ENCODE results near the gene MAS1. TPM values are rescaled to one million over a fixed set of nuclear protein-coding genes. Genes with fewer than 3 reads are reported as not detected.
A peak's percentile ranks its signal among the peaks of the same experiment; 100 is the strongest.
"Not testable (repeated sequence)": the region's sequence is repeated elsewhere in the genome, so short reads cannot be mapped to it uniquely, and the experiment has no call there.

Gene MAS1
- total RNA-seq, 1 experiment from 2014 or later, result not detected

- no peak for DNase-seq (ENCODE audit: unreplicated experiment)
- BruUV-seq (replicated peaks), result no TSS peak
- no peak for TF ChIP-seq CTCF (IDR thresholded peaks at IDR 0.05; ENCODE audit: unreplicated experiment)
- Mint-ChIP-seq H3K4me1 (ENCODE audit: insufficient read depth, unreplicated experiment) (no peaks in the 10 kb centered on the region), H3K36me3 (ENCODE audit: insufficient read depth, unreplicated experiment) (no peaks in the 10 kb centered on the region), H3K4me3 (ENCODE audit: unreplicated experiment) (no peak overlapping the region), H3K27me3 (ENCODE audit: insufficient read depth, unreplicated experiment) (no peaks in the 10 kb centered on the region), H3K9me3 (ENCODE audit: unreplicated experiment) (peaks cover 11% of the 10 kb centered on the region), H3K27ac (ENCODE audit: low read depth, unreplicated experiment) (no peak overlapping the region)
- intact Hi-C loops (cut with micrococcal nuclease), result loop anchor here (5.0 kb wide), 1 partner anchor 362 kb away; no protein-coding TSS in a partner anchor
- ChIA-PET POLR2A (no interaction called here), CTCF (interaction anchor here (10.9 kb wide), 1 partner anchor 80 kb away, joined by 153 read pairs; no protein-coding TSS in a partner anchor)
Measured at GRCh38 chr6:159860482-159860881, 30.3 kb upstream of the MAS1 start.

- H3K4me3 Mint-ChIP-seq (ENCODE audit: unreplicated experiment), result no peak overlapping the region
- H3K36me3 Mint-ChIP-seq (ENCODE audit: insufficient read depth, unreplicated experiment), result no peaks in the 10 kb centered on the region
- CTCF ChIA-PET, result interaction anchor here (0.9 to 10.9 kb wide), 5 partner anchors 10 to 594 kb away, joined by 3 to 153 read pairs (median 4); no protein-coding TSS in a partner anchor
- H3K27ac Mint-ChIP-seq (ENCODE audit: low read depth, unreplicated experiment), result no peak overlapping the region
- H3K4me1 Mint-ChIP-seq (ENCODE audit: insufficient read depth, unreplicated experiment), result no peaks in the 10 kb centered on the region
- TF ChIP-seq CTCF (IDR thresholded peaks at IDR 0.05; ENCODE audit: unreplicated experiment), result no peak
- no TSS peak for BruUV-seq (replicated peaks)
- peaks cover 10% of the 10 kb centered on the region for H3K9me3 Mint-ChIP-seq (ENCODE audit: unreplicated experiment)
- H3K27me3 Mint-ChIP-seq (ENCODE audit: insufficient read depth, unreplicated experiment), result no peaks in the 10 kb centered on the region
- DNase-seq (ENCODE audit: unreplicated experiment), result no peak
- intact Hi-C loops (cut with micrococcal nuclease), result loop anchor here (5.0 kb wide), 1 partner anchor 360 kb away; no protein-coding TSS in a partner anchor
- POLR2A ChIA-PET, result no interaction called here
Measured at GRCh38 chr6:159862103-159862502, 28.7 kb upstream of the MAS1 start.

GRCh38 chr6:159863341-159863740 is 27.4 kb upstream of the MAS1 start:
- H3K4me1 Mint-ChIP-seq (ENCODE audit: insufficient read depth, unreplicated experiment); BruUV-seq (replicated peaks); H3K36me3 Mint-ChIP-seq (ENCODE audit: insufficient read depth, unreplicated experiment); H3K9me3 Mint-ChIP-seq (ENCODE audit: unreplicated experiment); H3K27me3 Mint-ChIP-seq (ENCODE audit: insufficient read depth, unreplicated experiment); H3K27ac Mint-ChIP-seq (ENCODE audit: low read depth, unreplicated experiment); H3K4me3 Mint-ChIP-seq (ENCODE audit: unreplicated experiment): not testable (repeated sequence)
- ChIA-PET POLR2A (interaction anchor here (0.6 to 1.2 kb wide), 6 partner anchors 52 to 179 kb away, joined by 3 to 7 read pairs (median 3); partner anchors contain the start of gene ACAT2), CTCF (interaction anchor here (0.6 to 10.9 kb wide), 42 partner anchors 8 to 854 kb away, joined by 3 to 153 read pairs (median 4); partner anchors contain the start of gene MAS1)
- peak; percentile 56 for TF ChIP-seq CTCF (IDR thresholded peaks at IDR 0.05; ENCODE audit: unreplicated experiment)
- DNase-seq (ENCODE audit: unreplicated experiment), result peak; percentile 79
- intact Hi-C loops (cut with micrococcal nuclease), result loop anchor here (1.0 to 5.0 kb wide), 7 partner anchors 78 to 671 kb away; no protein-coding TSS in a partner anchor

- Mint-ChIP-seq H3K36me3 (ENCODE audit: insufficient read depth, unreplicated experiment) (no peaks in the 10 kb centered on the region), H3K4me3 (ENCODE audit: unreplicated experiment) (no peak overlapping the region), H3K9me3 (ENCODE audit: unreplicated experiment) (peaks cover 9% of the 10 kb centered on the region), H3K4me1 (ENCODE audit: insufficient read depth, unreplicated experiment) (no peaks in the 10 kb centered on the region), H3K27me3 (ENCODE audit: insufficient read depth, unreplicated experiment) (no peaks in the 10 kb centered on the region), H3K27ac (ENCODE audit: low read depth, unreplicated experiment) (no peak overlapping the region)
- BruUV-seq (replicated peaks), result no TSS peak
- ChIA-PET CTCF (interaction anchor here (0.6 to 10.9 kb wide), 6 partner anchors 11 to 177 kb away, joined by 3 to 153 read pairs (median 4); no protein-coding TSS in a partner anchor), POLR2A (interaction anchor here (0.6 kb wide), 1 partner anchor 75 kb away, joined by 3 read pairs; the partner anchor contains the start of gene MRPL18)
- DNase-seq (ENCODE audit: unreplicated experiment), result no peak
- intact Hi-C loops (cut with micrococcal nuclease), result no loop called here
- no peak for TF ChIP-seq CTCF (IDR thresholded peaks at IDR 0.05; ENCODE audit: unreplicated experiment)
Measured at GRCh38 chr6:159865226-159865920, 25.4 kb upstream of the MAS1 start.

Data from MCF 10A (cell line).